RWPE2 (cell line): ENCODE data around the gene RNU2-63P.
"Not testable (repeated sequence)": the region's sequence is repeated elsewhere in the genome, so short reads cannot be mapped to it uniquely, and the experiment has no call there.

Source experiments
- ATAC-seq: fragments of 200-7000 bp; cut with Tn5 transposase; 3 replicates; pipeline ENCODE4 v1.9.1; 2021; ENCODE audit warnings: low read depth
- DNase-seq: peaks from one replicate; pipeline ENCODE4 v3.0.0-alpha.2; 2020; ENCODE audit warnings: low spot score
- H3K27ac ChIP-seq: fragments of 450-650 bp; 2 replicates; pipeline ENCODE4 v1.5.1; 2017; ENCODE audit warnings: mild to moderate bottlenecking; ENCODE audit not compliant: poor library complexity, severe bottlenecking
- H3K27me3 ChIP-seq: fragments of 250-450 bp; sonication (Bioruptor Pico); 2 replicates; pipeline ENCODE4 v1.5.1; 2021; ENCODE audit warnings: mild to moderate bottlenecking, moderate library complexity; ENCODE audit not compliant: insufficient read depth, poor library complexity, severe bottlenecking
- H3K36me3 ChIP-seq: fragments of 250-450 bp; sonication (Bioruptor Pico); 2 replicates; pipeline ENCODE4 v1.5.1; 2020; ENCODE audit warnings: low read depth, mild to moderate bottlenecking, moderate library complexity
- H3K4me1 ChIP-seq: fragments of 250-450 bp; sonication (Bioruptor Pico); 2 replicates; pipeline ENCODE4 v1.5.1; 2021; ENCODE audit warnings: mild to moderate bottlenecking, moderate library complexity; ENCODE audit not compliant: insufficient read depth, poor library complexity, severe bottlenecking
- H3K4me3 ChIP-seq: fragments of 250-450 bp; sonication (Bioruptor Pico); 2 replicates; pipeline ENCODE4 v1.5.1; 2021; ENCODE audit warnings: mild to moderate bottlenecking, moderate library complexity; ENCODE audit not compliant: severe bottlenecking
- H3K9me3 ChIP-seq: fragments of 250-450 bp; sonication (Bioruptor Pico); 2 replicates; pipeline ENCODE4 v1.5.1; 2021; ENCODE audit warnings: mild to moderate bottlenecking, moderate library complexity; ENCODE audit not compliant: severe bottlenecking
- TF ChIP-seq, protein P1 (sequence below): fragments of 450-650 bp; IDR thresholded peaks from one replicate; pipeline ENCODE4 v1.5.1; 2017; ENCODE audit warnings: mild to moderate bottlenecking, moderate library complexity; ENCODE audit not compliant: poor library complexity, severe bottlenecking

The RNU2-63P gene

DNA sequence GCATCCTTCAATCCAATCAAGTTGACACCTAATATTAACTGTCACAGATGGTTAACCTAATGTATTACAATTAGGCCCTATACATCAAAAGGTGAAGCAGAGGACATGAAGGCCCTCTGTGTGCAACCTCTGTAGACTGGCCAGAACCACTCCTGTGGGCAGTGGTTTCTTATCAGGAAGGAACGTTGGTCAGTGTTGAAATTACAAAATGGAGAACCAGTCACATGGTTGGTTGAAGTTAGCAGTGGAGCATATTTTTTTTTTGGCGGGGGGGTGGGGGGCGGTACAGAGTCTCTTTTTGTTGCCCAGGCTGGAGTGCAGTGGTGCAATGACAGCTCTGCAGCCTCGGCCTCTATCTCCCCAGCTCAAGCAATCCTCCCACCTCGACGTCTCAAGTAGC is 19.8 kb downstream of the RNU2-63P start:
- no peak for ATAC-seq
- TF ChIP-seq, protein P1, sequence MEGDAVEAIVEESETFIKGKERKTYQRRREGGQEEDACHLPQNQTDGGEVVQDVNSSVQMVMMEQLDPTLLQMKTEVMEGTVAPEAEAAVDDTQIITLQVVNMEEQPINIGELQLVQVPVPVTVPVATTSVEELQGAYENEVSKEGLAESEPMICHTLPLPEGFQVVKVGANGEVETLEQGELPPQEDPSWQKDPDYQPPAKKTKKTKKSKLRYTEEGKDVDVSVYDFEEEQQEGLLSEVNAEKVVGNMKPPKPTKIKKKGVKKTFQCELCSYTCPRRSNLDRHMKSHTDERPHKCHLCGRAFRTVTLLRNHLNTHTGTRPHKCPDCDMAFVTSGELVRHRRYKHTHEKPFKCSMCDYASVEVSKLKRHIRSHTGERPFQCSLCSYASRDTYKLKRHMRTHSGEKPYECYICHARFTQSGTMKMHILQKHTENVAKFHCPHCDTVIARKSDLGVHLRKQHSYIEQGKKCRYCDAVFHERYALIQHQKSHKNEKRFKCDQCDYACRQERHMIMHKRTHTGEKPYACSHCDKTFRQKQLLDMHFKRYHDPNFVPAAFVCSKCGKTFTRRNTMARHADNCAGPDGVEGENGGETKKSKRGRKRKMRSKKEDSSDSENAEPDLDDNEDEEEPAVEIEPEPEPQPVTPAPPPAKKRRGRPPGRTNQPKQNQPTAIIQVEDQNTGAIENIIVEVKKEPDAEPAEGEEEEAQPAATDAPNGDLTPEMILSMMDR, result no peak

GRCh38 chr2:87995756-87996155 is 20.6 kb downstream of the RNU2-63P start:
- no peak overlapping the region for H3K27ac ChIP-seq
- no peaks in the 10 kb centered on the region for H3K9me3 ChIP-seq
- no peak overlapping the region for H3K4me3 ChIP-seq
- H3K4me1 ChIP-seq, result no peaks in the 10 kb centered on the region
- DNase-seq (no peak), ATAC-seq (no peak)
- TF ChIP-seq, protein P1, result no peak
- H3K36me3 ChIP-seq, result no peaks in the 10 kb centered on the region
- no peaks in the 10 kb centered on the region for H3K27me3 ChIP-seq

More for the DNA sequence above, 19.8 kb downstream of the RNU2-63P start:
- no peaks in the 10 kb centered on the region for H3K4me1 ChIP-seq
- no peak overlapping the region for H3K27ac ChIP-seq
- H3K4me3 ChIP-seq, result no peak overlapping the region
- DNase-seq, result no peak
- no peaks in the 10 kb centered on the region for H3K36me3 ChIP-seq
- H3K27me3 ChIP-seq, result no peaks in the 10 kb centered on the region
- no peaks in the 10 kb centered on the region for H3K9me3 ChIP-seq

DNA sequence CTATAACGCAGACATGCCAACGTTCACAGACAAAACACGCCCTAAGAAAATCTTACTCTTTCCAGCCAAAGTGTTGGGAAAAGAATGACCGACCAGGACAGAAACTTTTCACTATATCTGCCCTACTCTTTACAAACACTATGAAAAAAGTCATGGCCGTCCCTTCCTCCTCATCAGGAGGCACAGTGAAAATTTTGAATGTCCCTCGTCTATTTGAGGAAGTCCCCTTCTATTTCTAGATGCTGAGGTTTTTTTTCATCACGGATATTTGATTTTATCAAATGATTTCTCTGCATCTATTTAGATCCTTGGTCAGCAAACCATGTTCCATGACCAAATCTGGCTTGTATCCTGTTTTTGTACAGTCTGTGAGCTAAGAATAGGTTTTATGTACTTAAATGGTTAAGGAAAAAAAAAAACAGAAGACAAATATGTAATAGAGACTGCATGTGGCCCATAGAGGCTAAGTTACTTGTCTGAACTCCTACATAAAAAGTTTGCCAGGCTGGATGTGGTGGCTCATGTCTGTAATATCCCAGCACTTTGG is 22.0 kb downstream of the RNU2-63P start:
- H3K4me3 ChIP-seq, H3K4me1 ChIP-seq, H3K9me3 ChIP-seq, DNase-seq, H3K27me3 ChIP-seq, H3K36me3 ChIP-seq, H3K27ac ChIP-seq, ATAC-seq: not testable (repeated sequence)

GRCh38 chr2:87992569-87992968 is 23.8 kb downstream of the RNU2-63P start:
- DNase-seq, result not testable (repeated sequence)

DNA sequence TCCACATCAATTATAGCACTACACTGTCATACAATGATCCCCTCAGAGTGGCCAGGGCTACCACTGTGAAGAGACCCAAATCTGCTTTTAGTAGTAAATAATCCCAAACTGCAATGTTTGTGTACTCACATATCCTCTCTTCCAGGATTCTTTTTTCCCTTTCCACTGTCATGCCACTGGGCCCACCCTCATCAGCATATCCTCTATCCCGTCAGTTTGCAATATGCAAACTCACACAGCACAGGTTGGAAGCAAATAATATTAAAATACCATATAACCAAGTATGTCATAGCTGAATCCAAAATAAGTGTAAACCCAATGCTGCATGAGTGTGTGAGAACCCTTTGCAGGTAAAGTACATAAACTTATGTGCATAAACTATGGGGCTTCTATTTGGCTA is 28.9 kb downstream of the RNU2-63P start:
- H3K27me3 ChIP-seq, H3K4me3 ChIP-seq, ATAC-seq: not testable (repeated sequence)

More at GRCh38 chr2:87992569-87992968, 23.8 kb downstream of the RNU2-63P start:
- H3K4me3 ChIP-seq, ATAC-seq, H3K9me3 ChIP-seq, H3K27ac ChIP-seq, H3K27me3 ChIP-seq, H3K4me1 ChIP-seq, H3K36me3 ChIP-seq: not testable (repeated sequence)

GRCh38 chr2:87985902-87986301 is 30.4 kb downstream of the RNU2-63P start:
- ATAC-seq, H3K36me3 ChIP-seq, H3K4me3 ChIP-seq, DNase-seq, H3K27ac ChIP-seq, H3K27me3 ChIP-seq, H3K9me3 ChIP-seq, H3K4me1 ChIP-seq: not testable (repeated sequence)

More for the DNA sequence above, 28.9 kb downstream of the RNU2-63P start:
- not testable (repeated sequence) for H3K4me1 ChIP-seq, H3K36me3 ChIP-seq, H3K27ac ChIP-seq, H3K9me3 ChIP-seq, DNase-seq

DNA sequence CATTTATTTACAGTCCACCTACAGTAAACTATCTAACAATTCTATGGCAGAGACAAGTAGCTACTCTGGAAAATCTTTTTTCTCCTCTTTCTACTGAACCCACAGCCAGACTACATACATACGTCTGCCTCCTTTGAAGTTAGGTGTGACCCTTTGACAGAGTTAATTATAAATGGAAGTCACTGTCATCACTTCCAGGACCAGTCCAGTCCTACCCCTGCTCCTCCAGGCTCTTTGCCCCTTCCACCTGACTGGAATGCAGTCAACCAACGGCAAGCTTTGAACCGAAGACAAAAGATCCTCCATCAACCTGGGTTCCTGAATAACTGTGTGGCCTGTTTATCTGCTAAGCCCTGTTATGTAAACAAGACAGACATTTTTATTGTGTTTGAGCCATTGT is 35.2 kb downstream of the RNU2-63P start:
- H3K27me3 ChIP-seq, H3K36me3 ChIP-seq, DNase-seq, H3K4me3 ChIP-seq, H3K9me3 ChIP-seq, ATAC-seq, H3K27ac ChIP-seq, H3K4me1 ChIP-seq: not testable (repeated sequence)

DNA sequence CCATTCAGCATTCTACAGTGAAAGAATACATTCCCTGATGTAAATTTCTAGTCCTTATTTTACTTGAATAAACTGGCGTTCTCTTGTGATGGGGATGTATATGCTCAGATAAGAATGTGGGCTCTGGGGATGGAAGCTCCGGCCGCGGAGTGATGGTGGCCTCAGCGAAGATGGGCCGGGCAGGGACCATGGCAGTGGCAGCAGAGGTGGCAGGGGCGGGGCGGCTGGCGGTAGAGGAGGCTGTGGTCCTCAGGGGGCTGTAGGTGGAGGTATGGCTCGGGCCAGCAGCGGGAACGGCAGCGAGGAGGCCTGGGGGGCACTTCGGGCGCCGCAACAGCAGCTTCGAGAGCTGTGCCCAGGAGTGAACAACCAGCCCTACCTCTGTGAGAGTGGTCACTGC is 44.0 kb downstream of the RNU2-63P start:
- not testable (repeated sequence) for H3K27me3 ChIP-seq, H3K36me3 ChIP-seq, H3K27ac ChIP-seq, H3K4me3 ChIP-seq, H3K4me1 ChIP-seq, H3K9me3 ChIP-seq, ATAC-seq, DNase-seq
